Vagina (tissue), 2 donors: Measurements from ENCODE around the gene TMEM163.

ENCODE experiments used
- CTCF ChIP-seq, 3 experiments: fragments of 450-650 bp in 2 of 3; fragments of 200-600 bp in 1 of 3; sonication (generic) in 1 of 3; IDR thresholded peaks; one replicate each; pipeline ENCODE4 v1.5.1; 2017 to 2019; ENCODE audit warnings: antibody characterized with exemption in 3 of 3, mild to moderate bottlenecking in 2 of 3, moderate library complexity in 2 of 3
- POLR2A ChIP-seq, 2 donors: fragments of 450-650 bp; IDR thresholded peaks; one replicate each; pipeline ENCODE4 v1.6.1; 2017; ENCODE audit warnings: antibody characterized with exemption in 2 of 2, mild to moderate bottlenecking in 2 of 2, moderate library complexity in 2 of 2

- no peak for TF ChIP-seq CTCF (IDR thresholded peaks at IDR 0.05)
- no peak for TF ChIP-seq POLR2A (IDR thresholded peaks at IDR 0.05)
Measured at GRCh38 chr2:134453476-134453875, 265.3 kb downstream of the TMEM163 start.
